ENCODE results near the gene VPS18.

The VPS18 gene

DNA sequence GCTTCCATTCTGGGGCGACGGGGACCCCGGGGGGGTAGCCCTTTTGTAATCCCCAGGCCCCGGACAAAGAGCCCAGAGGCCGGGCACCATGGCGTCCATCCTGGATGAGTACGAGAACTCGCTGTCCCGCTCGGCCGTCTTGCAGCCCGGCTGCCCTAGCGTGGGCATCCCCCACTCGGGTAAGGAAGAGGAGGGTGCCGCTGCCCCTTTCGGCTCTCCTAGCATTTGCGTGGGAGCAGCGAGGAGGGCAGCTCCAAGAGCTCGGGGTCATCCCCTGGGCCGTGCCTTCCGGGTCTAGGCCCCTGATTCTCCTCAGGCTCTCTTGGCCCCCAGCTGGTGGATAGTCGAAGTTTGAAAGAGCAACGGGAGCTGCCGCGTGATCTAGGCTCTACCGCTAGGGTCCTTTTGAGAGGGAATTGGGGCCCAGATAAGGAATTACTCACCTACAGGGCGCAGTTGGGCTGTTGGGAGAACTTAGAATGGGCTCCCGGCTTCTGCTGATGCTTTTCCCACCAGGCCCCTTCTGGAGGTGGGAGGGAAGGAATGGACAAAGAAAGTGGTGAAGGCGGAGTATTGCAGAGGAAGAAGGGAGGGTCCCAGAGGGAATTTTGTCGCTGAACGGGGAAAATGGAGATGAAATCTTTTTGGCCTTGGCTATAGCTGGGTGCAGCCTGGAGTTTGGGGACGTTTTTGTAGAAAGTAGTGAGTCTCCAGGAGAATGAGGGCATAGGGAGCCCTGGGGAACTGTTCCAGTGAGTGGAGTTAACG is 615 bp downstream of the VPS18 start:
- 0 out of 2 replicates have a peak overlapping the region, but pooled peaks have one; percentile 10 for H2AFZ ChIP-seq (ENCODE audit: low read depth, low read length)
- no peak for TF ChIP-seq EZH2phosphoT487 (IDR thresholded peaks at IDR 0.05; ENCODE audit: low read depth)
- TF ChIP-seq, protein P1, sequence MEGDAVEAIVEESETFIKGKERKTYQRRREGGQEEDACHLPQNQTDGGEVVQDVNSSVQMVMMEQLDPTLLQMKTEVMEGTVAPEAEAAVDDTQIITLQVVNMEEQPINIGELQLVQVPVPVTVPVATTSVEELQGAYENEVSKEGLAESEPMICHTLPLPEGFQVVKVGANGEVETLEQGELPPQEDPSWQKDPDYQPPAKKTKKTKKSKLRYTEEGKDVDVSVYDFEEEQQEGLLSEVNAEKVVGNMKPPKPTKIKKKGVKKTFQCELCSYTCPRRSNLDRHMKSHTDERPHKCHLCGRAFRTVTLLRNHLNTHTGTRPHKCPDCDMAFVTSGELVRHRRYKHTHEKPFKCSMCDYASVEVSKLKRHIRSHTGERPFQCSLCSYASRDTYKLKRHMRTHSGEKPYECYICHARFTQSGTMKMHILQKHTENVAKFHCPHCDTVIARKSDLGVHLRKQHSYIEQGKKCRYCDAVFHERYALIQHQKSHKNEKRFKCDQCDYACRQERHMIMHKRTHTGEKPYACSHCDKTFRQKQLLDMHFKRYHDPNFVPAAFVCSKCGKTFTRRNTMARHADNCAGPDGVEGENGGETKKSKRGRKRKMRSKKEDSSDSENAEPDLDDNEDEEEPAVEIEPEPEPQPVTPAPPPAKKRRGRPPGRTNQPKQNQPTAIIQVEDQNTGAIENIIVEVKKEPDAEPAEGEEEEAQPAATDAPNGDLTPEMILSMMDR (IDR thresholded peaks at IDR 0.05; ENCODE audit: low read depth, low read length), result peak; percentile 25
- peak overlapping the region; percentile 88 for H3K4me3 ChIP-seq (ENCODE audit: low read length)
- no peaks in the 10 kb centered on the region for H4K20me1 ChIP-seq (ENCODE audit: insufficient read depth, low read length)
- H3K9me3 ChIP-seq (ENCODE audit: insufficient read depth, low read length), result no peaks in the 10 kb centered on the region
- peaks cover 4% of the 10 kb centered on the region; the same call in 1 of the 2 replicates for H3K27me3 ChIP-seq (ENCODE audit: low read depth, low read length)
- no peak overlapping the region for H3K27ac ChIP-seq (ENCODE audit: low read length)
- H3K36me3 ChIP-seq (replicated peaks; ENCODE audit: low read depth, low read length), result peaks cover 9% of the 10 kb centered on the region
- H3K79me2 ChIP-seq (ENCODE audit: low read length), result peaks cover 19% of the 10 kb centered on the region
- H3K9ac ChIP-seq (ENCODE audit: low read length), result peak overlapping the region; percentile 80
- peaks cover 11% of the 10 kb centered on the region for H3K4me1 ChIP-seq (ENCODE audit: low read length)
- peak overlapping the region; percentile 96 for H3K4me2 ChIP-seq (ENCODE audit: low read length)

DNA sequence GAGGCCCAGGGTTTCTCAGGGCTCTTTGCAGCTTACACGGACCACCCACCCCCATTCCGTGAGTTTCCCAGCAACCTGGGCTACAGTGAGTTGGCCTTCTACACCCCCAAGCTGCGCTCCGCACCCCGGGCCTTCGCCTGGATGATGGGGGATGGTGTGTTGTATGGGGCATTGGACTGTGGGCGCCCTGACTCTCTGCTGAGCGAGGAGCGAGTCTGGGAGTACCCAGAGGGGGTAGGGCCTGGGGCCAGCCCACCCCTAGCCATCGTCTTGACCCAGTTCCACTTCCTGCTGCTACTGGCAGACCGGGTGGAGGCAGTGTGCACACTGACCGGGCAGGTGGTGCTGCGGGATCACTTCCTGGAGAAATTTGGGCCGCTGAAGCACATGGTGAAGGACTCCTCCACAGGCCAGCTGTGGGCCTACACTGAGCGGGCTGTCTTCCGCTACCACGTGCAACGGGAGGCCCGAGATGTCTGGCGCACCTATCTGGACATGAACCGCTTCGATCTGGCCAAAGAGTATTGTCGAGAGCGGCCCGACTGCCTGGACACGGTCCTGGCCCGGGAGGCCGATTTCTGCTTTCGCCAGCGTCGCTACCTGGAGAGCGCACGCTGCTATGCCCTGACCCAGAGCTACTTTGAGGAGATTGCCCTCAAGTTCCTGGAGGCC is 5.4 kb downstream of the VPS18 start:
- no peak overlapping the region for H3K4me2 ChIP-seq (ENCODE audit: low read length)
- no peaks in the 10 kb centered on the region for H3K9me3 ChIP-seq (ENCODE audit: insufficient read depth, low read length)
- no peak overlapping the region for H3K4me3 ChIP-seq (ENCODE audit: low read length)
- H3K27ac ChIP-seq (ENCODE audit: low read length), result no peak overlapping the region
- no peak overlapping the region for H2AFZ ChIP-seq (ENCODE audit: low read depth, low read length)
- no peak overlapping the region for H3K9ac ChIP-seq (ENCODE audit: low read length)
- peaks cover 7% of the 10 kb centered on the region for H3K4me1 ChIP-seq (ENCODE audit: low read length)
- H3K79me2 ChIP-seq (ENCODE audit: low read length), result peaks cover 18% of the 10 kb centered on the region
- H3K27me3 ChIP-seq (ENCODE audit: low read depth, low read length), result no peaks in the 10 kb centered on the region
- peaks cover 29% of the 10 kb centered on the region for H3K36me3 ChIP-seq (replicated peaks; ENCODE audit: low read depth, low read length)
- H4K20me1 ChIP-seq (ENCODE audit: insufficient read depth, low read length), result no peaks in the 10 kb centered on the region
- TF ChIP-seq, protein P1 (IDR thresholded peaks at IDR 0.05; ENCODE audit: low read depth, low read length), result no peak
- TF ChIP-seq EZH2phosphoT487 (IDR thresholded peaks at IDR 0.05; ENCODE audit: low read depth), result no peak

DNA sequence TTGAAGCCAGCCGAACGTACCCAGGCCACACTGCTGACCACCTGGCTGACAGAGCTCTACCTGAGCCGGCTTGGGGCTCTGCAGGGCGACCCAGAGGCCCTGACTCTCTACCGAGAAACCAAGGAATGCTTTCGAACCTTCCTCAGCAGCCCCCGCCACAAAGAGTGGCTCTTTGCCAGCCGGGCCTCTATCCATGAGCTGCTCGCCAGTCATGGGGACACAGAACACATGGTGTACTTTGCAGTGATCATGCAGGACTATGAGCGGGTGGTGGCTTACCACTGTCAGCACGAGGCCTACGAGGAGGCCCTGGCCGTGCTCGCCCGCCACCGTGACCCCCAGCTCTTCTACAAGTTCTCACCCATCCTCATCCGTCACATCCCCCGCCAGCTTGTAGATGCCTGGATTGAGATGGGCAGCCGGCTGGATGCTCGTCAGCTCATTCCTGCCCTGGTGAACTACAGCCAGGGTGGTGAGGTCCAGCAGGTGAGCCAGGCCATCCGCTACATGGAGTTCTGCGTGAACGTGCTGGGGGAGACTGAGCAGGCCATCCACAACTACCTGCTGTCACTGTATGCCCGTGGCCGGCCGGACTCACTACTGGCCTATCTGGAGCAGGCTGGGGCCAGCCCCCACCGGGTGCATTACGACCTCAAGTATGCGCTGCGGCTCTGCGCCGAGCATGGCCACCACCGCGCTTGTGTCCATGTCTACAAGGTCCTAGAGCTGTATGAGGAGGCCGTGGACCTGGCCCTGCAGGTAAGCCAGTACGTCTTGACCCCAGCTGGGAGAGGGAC is 6.2 kb downstream of the VPS18 start:
- Histone ChIP-seq H3K4me3 (ENCODE audit: low read length) (no peak overlapping the region), H3K79me2 (ENCODE audit: low read length) (peaks cover 10% of the 10 kb centered on the region), H3K4me1 (ENCODE audit: low read length) (peaks cover 4% of the 10 kb centered on the region), H4K20me1 (ENCODE audit: insufficient read depth, low read length) (no peaks in the 10 kb centered on the region), H3K9ac (ENCODE audit: low read length) (no peak overlapping the region), H3K9me3 (ENCODE audit: insufficient read depth, low read length) (no peaks in the 10 kb centered on the region), H3K36me3 (replicated peaks; ENCODE audit: low read depth, low read length) (peaks cover 29% of the 10 kb centered on the region), H2AFZ (ENCODE audit: low read depth, low read length) (no peak overlapping the region), H3K27ac (ENCODE audit: low read length) (no peak overlapping the region), H3K27me3 (ENCODE audit: low read depth, low read length) (no peaks in the 10 kb centered on the region), H3K4me2 (ENCODE audit: low read length) (no peak overlapping the region)
- TF ChIP-seq, protein P1 (IDR thresholded peaks at IDR 0.05; ENCODE audit: low read depth, low read length), result no peak
- TF ChIP-seq EZH2phosphoT487 (IDR thresholded peaks at IDR 0.05; ENCODE audit: low read depth), result no peak

DNA sequence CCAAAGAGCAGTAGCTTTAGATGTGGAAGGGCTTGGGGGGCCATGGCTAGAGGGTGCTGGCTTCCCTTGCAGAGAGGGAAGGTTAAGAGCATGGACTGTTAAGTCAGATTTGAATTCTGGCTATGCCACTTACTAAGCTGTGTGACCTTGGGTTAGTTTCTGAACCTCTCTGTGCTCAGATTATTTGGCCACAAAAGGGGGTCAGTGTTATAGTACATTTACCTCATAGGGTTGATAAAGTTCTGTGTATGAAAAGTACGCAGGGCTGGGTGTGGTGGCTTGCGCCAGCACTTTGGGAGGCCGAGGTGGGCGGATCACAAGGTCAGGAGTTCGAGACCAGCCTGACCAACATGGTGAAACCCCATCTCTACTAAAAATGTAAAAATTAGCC is 6.8 kb downstream of the VPS18 start:
- Histone ChIP-seq H3K4me3 (ENCODE audit: low read length) (no peak overlapping the region), H3K9me3 (ENCODE audit: insufficient read depth, low read length) (no peaks in the 10 kb centered on the region), H4K20me1 (ENCODE audit: insufficient read depth, low read length) (no peaks in the 10 kb centered on the region), H3K4me1 (ENCODE audit: low read length) (peaks cover 2% of the 10 kb centered on the region), H3K27ac (ENCODE audit: low read length) (no peak overlapping the region), H3K27me3 (ENCODE audit: low read depth, low read length) (no peaks in the 10 kb centered on the region), H3K9ac (ENCODE audit: low read length) (no peak overlapping the region), H3K4me2 (ENCODE audit: low read length) (no peak overlapping the region), H3K79me2 (ENCODE audit: low read length) (peaks cover 4% of the 10 kb centered on the region), H2AFZ (ENCODE audit: low read depth, low read length) (no peak overlapping the region), H3K36me3 (replicated peaks; ENCODE audit: low read depth, low read length) (peaks cover 29% of the 10 kb centered on the region)
- no peak for TF ChIP-seq EZH2phosphoT487 (IDR thresholded peaks at IDR 0.05; ENCODE audit: low read depth)
- TF ChIP-seq, protein P1 (IDR thresholded peaks at IDR 0.05; ENCODE audit: low read depth, low read length), result no peak

Data from OCI-LY3 (cell line).